Uterus (tissue), 4 donors: Measurements from ENCODE around the gene PGM3. TPM values are rescaled to one million over a fixed set of nuclear protein-coding genes. Genes with fewer than 3 reads are reported as not detected.
A peak's percentile ranks its signal among the peaks of the same experiment; 100 is the strongest.

Experiments
- DNase-seq, 2 donors: peaks; one replicate each; pipeline ENCODE4 v3.0.0-alpha.2; 2019 to 2020
- H3K27ac ChIP-seq, 2 donors: fragments of 200-600 bp; sonication (generic); 1 replicate in 1 of 2; 2 replicates in 1 of 2; pipeline ENCODE4 v1.5.1; 2016 to 2018
- H3K27me3 ChIP-seq, 2 donors: fragments of 200-600 bp; sonication (generic); one replicate each; pipeline ENCODE4 v1.5.1; 2018 to 2019; ENCODE audit warnings: control low read depth in 1 of 2
- H3K36me3 ChIP-seq, 2 donors: fragments of 200-600 bp; sonication (generic); one replicate each; pipeline ENCODE4 v1.5.1; 2019; ENCODE audit warnings: control low read depth in 1 of 2
- H3K4me1 ChIP-seq, 2 donors: fragments of 200-600 bp; sonication (generic); one replicate each; pipeline ENCODE4 v1.5.1; 2018 to 2019; ENCODE audit warnings: control low read depth in 1 of 2
- H3K4me3 ChIP-seq, 2 donors: fragments of 200-600 bp; sonication (generic); 1 replicate in 1 of 2; 2 replicates in 1 of 2; pipeline ENCODE4 v1.5.1; 2018 to 2019; ENCODE audit warnings: mild to moderate bottlenecking in 1 of 2
- H3K9me3 ChIP-seq, 2 donors: fragments of 200-600 bp; sonication (generic); one replicate each; pipeline ENCODE4 v1.5.1; 2019; ENCODE audit warnings: control low read depth in 1 of 2
- POLR2A ChIP-seq, 2 donors: fragments of 450-650 bp; IDR thresholded peaks; one replicate each; pipeline ENCODE4 v1.6.1; 2016; ENCODE audit warnings: antibody characterized with exemption in 2 of 2, mild to moderate bottlenecking in 1 of 2, moderate library complexity in 1 of 2
- intact Hi-C: fragments of 100-400 bp; cut with DNase I; formaldehyde crosslinking; loops from one replicate; pipeline ENCODE4 v1.15.1; 2023; ENCODE audit warnings: low total_unique reads
- total RNA-seq, 4 donors: library from RNA; depleted of rRNA in 3 of 4; stranded (reverse); fragments of >200 nt in 3 of 4; gene quantifications; one replicate each; pipeline versions ENCODE4 v1.1.0 to v1.2.4, GENCODE V29; 2014 to 2023
- TF ChIP-seq, protein P1 (sequence below), 4 experiments: fragments of 200-600 bp in 2 of 4; fragments of 450-650 bp in 2 of 4; sonication (generic) in 2 of 4; IDR thresholded peaks; one replicate each; pipeline ENCODE4 v1.5.1; 2016 to 2019; ENCODE audit warnings: antibody characterized with exemption in 4 of 4, mild to moderate bottlenecking in 2 of 4, moderate library complexity in 1 of 4
- donor health status: DM: yes; HTN: yes; CAD: no.

The PGM3 gene
- total RNA-seq, 4 donors from 2014 or later, result 11.8 to 185 (median 60.9) TPM

DNA sequence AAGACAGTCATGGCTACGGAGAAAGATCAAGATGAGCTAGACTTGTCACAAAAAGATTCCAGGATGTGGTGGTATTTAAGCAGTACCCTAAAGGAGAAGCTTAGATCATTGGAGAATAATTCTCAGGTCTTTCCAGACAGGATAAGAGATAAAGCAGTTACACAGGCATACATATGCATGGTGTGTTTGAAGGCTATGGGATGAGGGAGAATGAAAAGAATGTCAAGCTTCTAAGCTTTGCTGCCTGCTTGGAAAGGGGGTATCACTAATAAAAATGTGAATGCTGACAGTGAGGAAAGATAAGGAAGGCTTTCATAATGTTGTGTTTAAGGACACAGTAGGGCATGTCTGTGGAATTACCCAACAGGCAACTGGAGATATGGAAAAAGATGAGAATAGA is 28.2 kb upstream of the PGM3 start:
- Histone ChIP-seq H3K27ac (no peak overlapping the region), H3K9me3 (no peaks in the 10 kb centered on the region), H3K36me3 (no peaks in the 10 kb centered on the region), H3K4me3 (no peak overlapping the region), H3K27me3 (no peaks in the 10 kb centered on the region), H3K4me1 (no peaks in the 10 kb centered on the region)
- no peak for DNase-seq
- intact Hi-C loops, result loop anchor here (10.0 kb wide), 1 partner anchor 294 kb away; the partner anchor contains the start of gene PRSS35
- TF ChIP-seq POLR2A (IDR thresholded peaks at IDR 0.05), result no peak
- TF ChIP-seq, protein P1, sequence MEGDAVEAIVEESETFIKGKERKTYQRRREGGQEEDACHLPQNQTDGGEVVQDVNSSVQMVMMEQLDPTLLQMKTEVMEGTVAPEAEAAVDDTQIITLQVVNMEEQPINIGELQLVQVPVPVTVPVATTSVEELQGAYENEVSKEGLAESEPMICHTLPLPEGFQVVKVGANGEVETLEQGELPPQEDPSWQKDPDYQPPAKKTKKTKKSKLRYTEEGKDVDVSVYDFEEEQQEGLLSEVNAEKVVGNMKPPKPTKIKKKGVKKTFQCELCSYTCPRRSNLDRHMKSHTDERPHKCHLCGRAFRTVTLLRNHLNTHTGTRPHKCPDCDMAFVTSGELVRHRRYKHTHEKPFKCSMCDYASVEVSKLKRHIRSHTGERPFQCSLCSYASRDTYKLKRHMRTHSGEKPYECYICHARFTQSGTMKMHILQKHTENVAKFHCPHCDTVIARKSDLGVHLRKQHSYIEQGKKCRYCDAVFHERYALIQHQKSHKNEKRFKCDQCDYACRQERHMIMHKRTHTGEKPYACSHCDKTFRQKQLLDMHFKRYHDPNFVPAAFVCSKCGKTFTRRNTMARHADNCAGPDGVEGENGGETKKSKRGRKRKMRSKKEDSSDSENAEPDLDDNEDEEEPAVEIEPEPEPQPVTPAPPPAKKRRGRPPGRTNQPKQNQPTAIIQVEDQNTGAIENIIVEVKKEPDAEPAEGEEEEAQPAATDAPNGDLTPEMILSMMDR (IDR thresholded peaks at IDR 0.05), result no peak

DNA sequence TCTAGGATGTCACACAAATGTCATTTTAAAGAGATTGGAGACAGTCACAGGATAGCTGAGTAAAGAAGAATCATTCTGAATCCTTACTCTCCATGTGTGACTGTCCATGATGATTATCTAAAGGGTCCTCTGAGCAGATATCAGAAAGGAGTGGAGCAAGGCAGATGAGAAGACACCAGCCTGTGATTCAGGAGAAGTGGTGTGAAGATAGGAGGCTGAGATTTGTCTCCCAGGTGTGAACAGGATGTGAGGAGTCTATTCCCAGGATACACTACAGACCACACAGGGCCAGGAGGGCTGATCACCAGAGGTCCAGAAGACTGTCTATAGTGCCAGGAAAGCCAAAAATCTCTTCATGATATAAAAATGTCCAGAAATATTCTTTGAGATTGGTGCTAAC is 27.1 kb upstream of the PGM3 start:
- intact Hi-C loops, result loop anchor here (10.0 kb wide), 1 partner anchor 295 kb away; the partner anchor contains the start of gene PRSS35
- DNase-seq, result no peak
- TF ChIP-seq, protein P1 (IDR thresholded peaks at IDR 0.05), result no peak
- TF ChIP-seq POLR2A (IDR thresholded peaks at IDR 0.05), result no peak
- Histone ChIP-seq H3K9me3 (no peaks in the 10 kb centered on the region), H3K4me3 (no peak overlapping the region), H3K36me3 (no peaks in the 10 kb centered on the region), H3K27ac (no peak overlapping the region), H3K4me1 (no peaks in the 10 kb centered on the region), H3K27me3 (no peaks in the 10 kb centered on the region)

DNA sequence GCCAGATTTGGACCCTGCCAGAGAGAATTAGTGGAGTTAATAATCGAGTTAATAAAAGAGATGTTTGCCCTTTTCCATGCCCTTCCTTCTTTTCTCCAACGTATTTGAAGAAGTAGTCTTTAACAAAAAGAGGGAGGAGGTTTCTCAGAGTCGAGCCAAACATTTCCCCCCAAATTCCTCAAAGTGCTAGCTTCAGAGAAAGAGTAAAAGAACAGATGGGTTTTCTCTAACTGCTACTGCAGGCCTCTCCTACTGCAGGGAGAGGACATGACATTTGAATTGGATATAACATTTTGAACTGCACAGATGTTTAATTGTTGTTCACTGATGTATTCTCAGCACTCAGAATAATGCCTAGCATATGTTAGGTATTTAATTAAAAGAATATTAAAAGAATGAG is 25.6 kb upstream of the PGM3 start:
- TF ChIP-seq, protein P1 (IDR thresholded peaks at IDR 0.05), result no peak
- TF ChIP-seq POLR2A (IDR thresholded peaks at IDR 0.05), result no peak
- no peaks in the 10 kb centered on the region for H3K9me3 ChIP-seq
- intact Hi-C loops, result no loop called here
- H3K27ac ChIP-seq, result no peak overlapping the region
- H3K36me3 ChIP-seq, result no peaks in the 10 kb centered on the region
- no peaks in the 10 kb centered on the region for H3K4me1 ChIP-seq
- no peaks in the 10 kb centered on the region for H3K27me3 ChIP-seq
- no peak for DNase-seq
- no peak overlapping the region for H3K4me3 ChIP-seq

DNA sequence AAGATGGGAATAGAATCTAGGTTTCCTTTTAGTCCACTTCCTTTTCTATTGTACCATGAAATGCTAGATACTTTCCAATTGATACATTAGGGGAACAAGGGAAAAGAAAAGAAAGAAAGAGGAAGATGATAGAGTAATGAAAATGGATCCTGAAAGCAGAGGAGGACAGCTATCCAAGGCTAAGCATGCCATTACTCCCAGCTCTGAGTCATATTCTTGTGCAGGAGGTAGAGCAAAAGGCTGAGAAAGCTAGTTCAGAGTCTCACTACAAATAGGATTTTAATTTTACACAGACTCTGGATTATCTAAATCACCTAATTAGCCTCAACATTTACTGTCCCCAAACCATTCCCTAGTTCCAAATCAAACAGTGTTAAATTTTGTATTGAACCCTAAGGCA is 23.7 kb upstream of the PGM3 start:
- H3K27me3 ChIP-seq, result no peaks in the 10 kb centered on the region
- no peak overlapping the region for H3K27ac ChIP-seq
- no peaks in the 10 kb centered on the region for H3K9me3 ChIP-seq
- intact Hi-C loops, result no loop called here
- no peak overlapping the region for H3K4me3 ChIP-seq
- no peak for DNase-seq
- no peaks in the 10 kb centered on the region for H3K4me1 ChIP-seq
- TF ChIP-seq POLR2A (IDR thresholded peaks at IDR 0.05), result no peak
- TF ChIP-seq, protein P1 (IDR thresholded peaks at IDR 0.05), result no peak
- no peaks in the 10 kb centered on the region for H3K36me3 ChIP-seq

DNA sequence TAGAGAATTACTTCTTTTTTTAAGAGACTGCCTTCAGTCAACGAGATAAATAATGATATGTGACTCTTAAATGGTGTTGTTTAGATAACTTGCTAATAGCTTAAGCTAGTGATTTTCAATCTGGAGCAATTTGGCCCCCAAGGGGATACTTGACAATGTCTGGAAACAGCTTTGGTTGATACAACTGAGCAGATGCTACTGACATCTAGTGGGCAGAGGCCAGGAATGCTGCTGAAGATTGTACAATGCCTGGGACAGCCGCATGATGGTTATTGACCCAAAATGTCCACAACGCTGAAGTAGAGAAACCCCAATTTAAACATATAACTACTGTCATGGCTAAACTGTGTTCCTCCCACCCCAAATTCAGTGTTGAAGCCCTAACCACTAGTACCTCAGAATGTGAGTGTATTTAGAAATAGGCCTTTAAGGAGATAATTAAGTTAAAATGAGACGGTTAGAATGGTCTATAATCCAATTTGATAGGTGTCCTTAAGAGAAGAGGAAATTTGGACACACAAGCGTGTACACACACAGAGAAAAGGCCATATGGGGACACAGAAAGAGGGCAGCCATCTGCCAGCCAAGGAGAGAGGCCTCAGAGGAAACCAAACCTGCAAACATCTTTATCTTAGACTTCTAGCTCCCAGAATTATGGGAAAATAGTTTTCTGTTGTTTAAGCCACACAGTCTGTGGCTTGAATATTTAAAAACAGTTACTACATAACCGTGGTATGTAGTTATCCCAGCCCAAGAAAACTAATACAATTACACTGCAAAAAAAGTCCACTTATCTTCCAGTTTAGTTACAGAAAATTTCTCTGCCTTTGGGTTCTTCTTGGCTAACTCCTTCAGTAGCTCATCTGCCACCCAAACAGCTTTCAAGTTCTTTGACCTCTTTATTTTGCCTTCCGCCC is 22.3 kb upstream of the PGM3 start:
- no peak for TF ChIP-seq POLR2A (IDR thresholded peaks at IDR 0.05)
- TF ChIP-seq, protein P1 (IDR thresholded peaks at IDR 0.05), result peak; percentile 51 to 76 (median 69)
- Histone ChIP-seq H3K36me3 (no peaks in the 10 kb centered on the region), H3K9me3 (no peaks in the 10 kb centered on the region), H3K27me3 (no peaks in the 10 kb centered on the region), H3K4me1 (no peaks in the 10 kb centered on the region), H3K27ac (no peak overlapping the region), H3K4me3 (no peak overlapping the region)
- peak; percentile 53 to 59 for DNase-seq
- intact Hi-C loops, result no loop called here
